ENCODE measurements around the gene DNAJC25. TPM values are rescaled to one million over a fixed set of nuclear protein-coding genes. Genes with fewer than 3 reads are reported as not detected.

Gene DNAJC25
- polyA plus RNA-seq, 1 donor from 2014 or later, result 20.0 TPM

DNA sequence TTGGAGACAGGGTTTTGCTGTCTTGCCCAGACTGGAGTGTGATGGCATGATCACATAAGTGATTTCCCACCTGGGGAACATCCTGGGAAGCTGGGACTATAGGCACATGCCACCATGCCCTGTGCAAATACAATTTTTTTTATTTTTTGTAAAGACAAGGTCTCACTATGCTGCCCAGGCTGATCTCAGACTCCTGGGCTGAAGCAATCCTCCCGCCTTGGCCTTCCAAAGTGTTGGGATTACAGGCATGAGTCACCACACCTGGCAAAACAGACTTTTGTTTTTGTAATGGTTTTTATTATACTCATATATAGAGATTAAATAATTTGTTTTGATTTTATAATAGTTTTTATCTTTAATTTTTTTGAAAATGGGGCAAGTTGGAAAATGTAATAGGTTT lies 14.7 kb downstream of the DNAJC25 start:
- no peak overlapping the region for H3K27ac ChIP-seq (ENCODE audit: low read length)
- no peaks in the 10 kb centered on the region for H3K79me2 ChIP-seq (replicated peaks; ENCODE audit: insufficient read depth, low read length)
- H3K9ac ChIP-seq (ENCODE audit: low read length), result no peak overlapping the region
- no peak overlapping the region for H3K4me3 ChIP-seq (ENCODE audit: low read length)
- no peaks in the 10 kb centered on the region for H3K9me2 ChIP-seq (ENCODE audit: insufficient read depth, low read length)
- no peaks in the 10 kb centered on the region for H3K36me3 ChIP-seq (ENCODE audit: insufficient read depth, low read length)
- H3K9me3 ChIP-seq (ENCODE audit: low read length), result no peaks in the 10 kb centered on the region
- H3K4me2 ChIP-seq (ENCODE audit: low read length), result no peak overlapping the region
- no peaks in the 10 kb centered on the region for H3F3A ChIP-seq (ENCODE audit: insufficient read depth, low read length, poor library complexity, severe bottlenecking)
- no peak overlapping the region for H2AFZ ChIP-seq (ENCODE audit: low read depth, low read length)
- H3K27me3 ChIP-seq (ENCODE audit: insufficient read depth, low read depth, low read length), result no peaks in the 10 kb centered on the region
- H4K20me1 ChIP-seq (ENCODE audit: insufficient read depth), result no peaks in the 10 kb centered on the region
- TF ChIP-seq EZH2 (IDR thresholded peaks at IDR 0.05; ENCODE audit: borderline replicate concordance, insufficient read depth, low read length, poor library complexity, severe bottlenecking) (no peak), SMC3 (conservative IDR thresholded peaks at IDR 0.05; ENCODE audit: poor library complexity) (no peak), POLR2AphosphoS5 (IDR thresholded peaks at IDR 0.05) (no peak), EP300 (conservative IDR thresholded peaks at IDR 0.05; ENCODE audit: poor library complexity, severe bottlenecking) (no peak), TAF1 (IDR thresholded peaks at IDR 0.05; ENCODE audit: low read depth) (no peak), REST (IDR thresholded peaks at IDR 0.05; ENCODE audit: borderline replicate concordance) (no peak), MXI1 (conservative IDR thresholded peaks at IDR 0.05; ENCODE audit: poor library complexity, severe bottlenecking) (no peak), RAD21 (conservative IDR thresholded peaks at IDR 0.05) (no peak)
- TF ChIP-seq, protein P1, sequence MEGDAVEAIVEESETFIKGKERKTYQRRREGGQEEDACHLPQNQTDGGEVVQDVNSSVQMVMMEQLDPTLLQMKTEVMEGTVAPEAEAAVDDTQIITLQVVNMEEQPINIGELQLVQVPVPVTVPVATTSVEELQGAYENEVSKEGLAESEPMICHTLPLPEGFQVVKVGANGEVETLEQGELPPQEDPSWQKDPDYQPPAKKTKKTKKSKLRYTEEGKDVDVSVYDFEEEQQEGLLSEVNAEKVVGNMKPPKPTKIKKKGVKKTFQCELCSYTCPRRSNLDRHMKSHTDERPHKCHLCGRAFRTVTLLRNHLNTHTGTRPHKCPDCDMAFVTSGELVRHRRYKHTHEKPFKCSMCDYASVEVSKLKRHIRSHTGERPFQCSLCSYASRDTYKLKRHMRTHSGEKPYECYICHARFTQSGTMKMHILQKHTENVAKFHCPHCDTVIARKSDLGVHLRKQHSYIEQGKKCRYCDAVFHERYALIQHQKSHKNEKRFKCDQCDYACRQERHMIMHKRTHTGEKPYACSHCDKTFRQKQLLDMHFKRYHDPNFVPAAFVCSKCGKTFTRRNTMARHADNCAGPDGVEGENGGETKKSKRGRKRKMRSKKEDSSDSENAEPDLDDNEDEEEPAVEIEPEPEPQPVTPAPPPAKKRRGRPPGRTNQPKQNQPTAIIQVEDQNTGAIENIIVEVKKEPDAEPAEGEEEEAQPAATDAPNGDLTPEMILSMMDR (IDR thresholded peaks at IDR 0.05; ENCODE audit: poor library complexity, severe bottlenecking), result no peak

GRCh38 chr9:111646417-111646816 lies 15.3 kb downstream of the DNAJC25 start:
- Histone ChIP-seq H3K4me3 (ENCODE audit: low read length) (no peak overlapping the region), H2AFZ (ENCODE audit: low read depth, low read length) (no peak overlapping the region), H3K9me3 (ENCODE audit: low read length) (no peaks in the 10 kb centered on the region), H3K36me3 (ENCODE audit: insufficient read depth, low read length) (no peaks in the 10 kb centered on the region), H3K27ac (ENCODE audit: low read length) (no peak overlapping the region), H3F3A (ENCODE audit: insufficient read depth, low read length, poor library complexity, severe bottlenecking) (no peaks in the 10 kb centered on the region), H3K79me2 (replicated peaks; ENCODE audit: insufficient read depth, low read length) (no peaks in the 10 kb centered on the region), H3K4me2 (ENCODE audit: low read length) (no peak overlapping the region), H4K20me1 (ENCODE audit: insufficient read depth) (no peaks in the 10 kb centered on the region), H3K27me3 (ENCODE audit: insufficient read depth, low read depth, low read length) (no peaks in the 10 kb centered on the region), H3K9ac (ENCODE audit: low read length) (no peak overlapping the region), H3K9me2 (ENCODE audit: insufficient read depth, low read length) (no peaks in the 10 kb centered on the region)
- no peak for TF ChIP-seq REST (IDR thresholded peaks at IDR 0.05; ENCODE audit: borderline replicate concordance)
- TF ChIP-seq SMC3 (conservative IDR thresholded peaks at IDR 0.05; ENCODE audit: poor library complexity), result no peak
- TF ChIP-seq TAF1 (IDR thresholded peaks at IDR 0.05; ENCODE audit: low read depth), result no peak
- no peak for TF ChIP-seq MXI1 (conservative IDR thresholded peaks at IDR 0.05; ENCODE audit: poor library complexity, severe bottlenecking)
- TF ChIP-seq, protein P1 (IDR thresholded peaks at IDR 0.05; ENCODE audit: poor library complexity, severe bottlenecking), result no peak
- TF ChIP-seq POLR2AphosphoS5 (IDR thresholded peaks at IDR 0.05), result no peak
- no peak for TF ChIP-seq RAD21 (conservative IDR thresholded peaks at IDR 0.05)
- TF ChIP-seq EZH2 (IDR thresholded peaks at IDR 0.05; ENCODE audit: borderline replicate concordance, insufficient read depth, low read length, poor library complexity, severe bottlenecking), result no peak
- no peak for TF ChIP-seq EP300 (conservative IDR thresholded peaks at IDR 0.05; ENCODE audit: poor library complexity, severe bottlenecking)
